ENCODE results near the gene DND1.
"Not testable (repeated sequence)": the region's sequence is repeated elsewhere in the genome, so short reads cannot be mapped to it uniquely, and the experiment has no call there.

GRCh38 chr5:140708787-140709186 is 35.4 kb upstream of the DND1 start:
- TF ChIP-seq REST (IDR thresholded peaks at IDR 0.05; ENCODE audit: unreplicated experiment); CTCF (conservative IDR thresholded peaks at IDR 0.05; ENCODE audit: low read depth in 2 of 2); JUNB (IDR thresholded peaks at IDR 0.05; ENCODE audit: unreplicated experiment); EZH2 (IDR thresholded peaks at IDR 0.05; ENCODE audit: low read depth, unreplicated experiment); EZH2phosphoT487 (IDR thresholded peaks at IDR 0.05; ENCODE audit: unreplicated experiment): not testable (repeated sequence)

Data from GM23338 (cell line).